IPS-NIHi11 (cell line): Measurements from ENCODE around the gene JARID2.

ENCODE experiments used
- DNase-seq: peaks from one replicate; pipeline ENCODE4 v3.0.0; 2012; ENCODE audit warnings: mixed read lengths, low spot score

Gene JARID2

GRCh38 chr6:15264902-15265761 lies 19.3 kb downstream of the JARID2 start:
- DNase-seq, result no peak

GRCh38 chr6:15265787-15266186 lies 19.9 kb downstream of the JARID2 start:
- DNase-seq, result no peak

DNA sequence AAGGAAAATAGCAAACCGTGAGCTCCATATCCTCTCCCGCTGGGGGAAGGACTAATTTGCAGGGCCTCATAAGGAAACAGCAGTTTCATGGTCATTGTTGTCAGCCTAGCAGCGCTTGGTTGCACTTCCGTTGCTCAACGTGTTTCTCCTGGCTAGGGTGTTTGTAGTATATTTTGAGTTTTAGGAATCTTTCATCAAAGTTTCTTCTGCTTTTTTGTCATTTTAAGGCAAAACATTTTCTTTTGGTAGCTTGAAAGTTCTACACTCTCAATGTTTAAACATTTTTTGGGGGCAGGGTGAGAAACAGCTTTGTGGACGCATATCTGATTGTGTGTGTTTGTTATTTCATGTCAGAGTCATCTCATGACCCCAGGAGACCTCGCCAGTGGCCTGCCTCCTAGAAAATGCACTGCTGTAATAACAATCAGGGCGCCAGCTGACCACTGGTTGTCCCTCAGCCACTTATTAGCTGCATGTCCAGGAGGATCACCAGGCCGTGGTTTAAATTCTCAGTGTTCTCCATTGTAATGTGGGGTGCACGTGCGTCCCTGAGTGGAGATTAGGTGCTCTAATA lies 20.6 kb downstream of the JARID2 start:
- no peak for DNase-seq

DNA sequence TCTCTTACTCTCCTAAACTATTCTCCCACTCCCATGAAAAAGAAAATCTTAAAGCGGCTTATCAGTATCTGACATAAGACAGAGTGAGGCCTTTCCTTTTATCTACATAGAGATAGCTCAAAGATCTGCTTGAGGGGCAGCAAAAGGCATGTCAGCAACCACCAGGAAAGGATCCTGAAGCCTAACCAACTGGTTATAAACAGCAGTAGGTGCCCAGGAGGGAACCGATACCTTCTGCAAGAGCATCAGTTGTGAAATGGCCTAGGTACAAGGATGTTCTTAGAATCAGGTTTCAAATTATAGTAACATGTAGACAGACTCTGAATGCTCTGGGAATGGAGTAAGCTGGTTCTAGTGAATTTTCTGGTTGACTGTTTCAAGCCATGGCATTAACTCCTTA lies 21.4 kb downstream of the JARID2 start:
- no peak for DNase-seq

GRCh38 chr6:15268137-15268908 lies 22.5 kb downstream of the JARID2 start:
- peak; percentile 57 for DNase-seq

GRCh38 chr6:15269011-15269410 lies 23.1 kb downstream of the JARID2 start:
- no peak for DNase-seq

DNA sequence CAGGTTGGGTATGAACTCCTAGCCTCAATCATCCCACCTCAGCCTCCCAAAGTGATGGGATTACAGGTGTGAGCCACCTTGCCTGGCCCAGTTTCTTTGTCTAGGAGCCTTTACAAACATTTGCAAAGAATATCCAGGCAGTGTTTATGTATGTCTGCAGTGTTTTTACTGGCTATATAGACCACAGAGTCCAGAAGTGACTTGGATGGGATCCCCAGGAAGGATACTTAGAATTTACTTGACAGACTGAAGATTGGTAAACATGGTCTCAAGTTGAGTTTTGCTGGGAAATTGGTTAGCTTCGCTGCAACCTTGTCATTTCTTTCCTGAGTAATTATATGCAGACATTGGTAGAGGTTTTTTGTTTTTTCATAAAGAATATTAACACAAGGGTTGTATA lies 23.8 kb downstream of the JARID2 start:
- no peak for DNase-seq

DNA sequence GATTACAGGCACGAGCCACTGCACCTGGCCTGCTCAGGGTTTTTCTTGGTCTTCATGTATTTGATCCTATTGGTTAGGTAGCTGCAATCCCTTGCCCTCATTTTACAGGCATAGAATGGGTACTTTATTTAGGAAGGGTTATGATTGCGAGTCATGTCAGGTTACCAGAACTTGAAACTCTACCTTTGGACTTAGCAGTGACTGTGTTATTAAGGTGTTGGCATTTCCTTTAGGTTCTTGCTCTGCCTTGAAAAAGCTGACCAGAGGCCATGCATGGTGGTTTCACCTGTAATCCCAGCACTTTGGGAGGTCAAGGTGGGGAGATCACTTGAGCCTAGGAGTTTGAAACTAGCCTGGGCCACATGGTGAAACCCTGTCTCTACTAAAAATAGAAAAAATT lies 24.5 kb downstream of the JARID2 start:
- no peak for DNase-seq

DNA sequence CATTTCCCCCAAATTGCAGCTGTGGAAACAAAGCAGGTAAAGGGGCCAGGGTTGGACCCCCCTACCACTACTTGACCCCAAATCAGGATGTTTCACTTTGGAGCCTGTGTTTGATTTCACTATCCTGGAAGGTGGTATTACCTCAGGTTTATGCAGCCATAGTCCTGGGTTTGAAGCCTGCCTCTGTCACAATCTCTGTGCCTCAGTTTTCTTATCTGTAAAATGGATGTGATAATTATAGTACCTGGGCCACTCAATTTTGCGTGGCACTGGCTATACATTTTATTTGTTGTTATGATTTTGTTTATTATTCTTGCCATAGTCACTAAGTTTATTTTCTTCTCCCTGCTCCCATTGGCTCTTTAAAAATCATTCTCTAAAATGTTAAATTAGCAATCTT lies 26.7 kb downstream of the JARID2 start:
- DNase-seq, result no peak

DNA sequence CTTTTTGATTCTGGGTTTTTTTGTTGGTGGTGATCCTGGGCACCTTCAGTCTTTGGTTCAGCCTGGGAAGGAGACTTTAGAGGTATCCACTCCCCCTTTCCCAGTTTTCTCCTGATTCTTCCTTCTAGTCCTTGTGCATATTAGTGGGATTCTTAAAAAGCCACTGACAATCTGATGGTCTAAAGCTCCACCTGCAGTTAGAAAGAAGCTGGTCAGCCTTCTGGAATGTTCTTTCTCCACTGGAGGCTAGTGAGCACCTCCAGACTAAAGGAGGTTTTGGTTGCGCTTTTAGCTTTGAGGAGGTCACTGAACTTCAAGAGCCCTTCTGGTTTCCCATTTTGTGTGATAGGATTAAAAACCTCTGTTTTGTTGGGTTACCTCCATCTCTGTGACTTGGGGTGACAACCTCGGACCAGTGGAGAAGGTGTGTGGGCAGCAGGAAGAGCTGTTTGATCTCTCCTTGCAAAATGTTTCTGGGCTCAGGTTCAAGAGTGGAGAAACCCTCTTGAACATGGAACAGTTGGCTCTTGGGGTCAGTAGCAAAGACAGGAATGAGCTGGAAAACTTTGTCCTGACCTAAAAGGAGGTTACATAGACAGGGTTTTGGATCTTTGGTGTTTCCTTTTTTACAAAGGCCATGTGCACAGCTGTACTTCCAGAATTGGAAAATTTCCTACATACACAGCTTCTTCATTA lies 29.0 kb downstream of the JARID2 start:
- no peak for DNase-seq

DNA sequence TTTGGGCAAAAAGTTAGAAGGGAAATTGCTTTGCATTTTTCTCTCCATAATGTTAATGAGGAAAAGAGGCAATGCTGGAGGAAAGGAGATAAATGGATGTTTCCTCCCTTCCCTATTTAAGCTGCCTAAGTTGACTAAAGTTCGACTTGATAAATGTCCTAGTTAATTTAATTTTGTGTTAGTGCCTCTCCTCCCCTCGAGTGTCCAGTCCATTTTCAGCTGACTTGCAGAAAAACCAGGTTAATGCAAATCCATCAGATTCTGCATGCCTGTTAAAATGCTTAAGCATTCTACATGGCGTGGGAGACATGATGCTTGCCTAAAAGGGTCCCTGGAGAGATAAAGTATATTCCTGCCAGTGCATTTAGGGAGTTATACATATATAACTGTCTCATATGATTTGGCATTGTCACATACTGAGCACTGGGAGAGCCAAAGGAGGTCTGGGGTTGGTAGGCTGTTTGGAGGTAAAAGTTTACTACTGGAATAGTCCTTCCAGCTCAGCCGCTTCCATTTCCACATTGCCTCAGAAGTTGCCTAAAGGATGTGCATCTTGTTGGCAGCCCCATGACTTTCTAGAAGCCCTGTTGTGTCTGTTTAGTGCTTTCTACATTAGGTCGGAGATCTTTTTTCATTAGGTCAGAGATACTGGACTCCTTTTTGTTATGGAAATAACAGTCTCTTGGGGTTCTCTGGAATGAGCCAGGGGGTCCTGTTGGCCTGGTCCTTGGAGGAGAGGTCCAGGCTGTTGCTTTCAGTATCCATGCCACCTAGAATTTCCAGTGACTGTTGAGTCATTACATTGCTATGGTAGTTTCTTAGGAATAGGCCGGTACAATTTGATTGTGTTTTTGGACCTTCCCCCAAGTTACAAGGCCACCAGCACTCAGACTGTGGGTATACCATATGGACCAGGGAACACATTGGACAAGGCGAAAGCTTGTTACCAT lies 30.4 kb downstream of the JARID2 start:
- no peak for DNase-seq

DNA sequence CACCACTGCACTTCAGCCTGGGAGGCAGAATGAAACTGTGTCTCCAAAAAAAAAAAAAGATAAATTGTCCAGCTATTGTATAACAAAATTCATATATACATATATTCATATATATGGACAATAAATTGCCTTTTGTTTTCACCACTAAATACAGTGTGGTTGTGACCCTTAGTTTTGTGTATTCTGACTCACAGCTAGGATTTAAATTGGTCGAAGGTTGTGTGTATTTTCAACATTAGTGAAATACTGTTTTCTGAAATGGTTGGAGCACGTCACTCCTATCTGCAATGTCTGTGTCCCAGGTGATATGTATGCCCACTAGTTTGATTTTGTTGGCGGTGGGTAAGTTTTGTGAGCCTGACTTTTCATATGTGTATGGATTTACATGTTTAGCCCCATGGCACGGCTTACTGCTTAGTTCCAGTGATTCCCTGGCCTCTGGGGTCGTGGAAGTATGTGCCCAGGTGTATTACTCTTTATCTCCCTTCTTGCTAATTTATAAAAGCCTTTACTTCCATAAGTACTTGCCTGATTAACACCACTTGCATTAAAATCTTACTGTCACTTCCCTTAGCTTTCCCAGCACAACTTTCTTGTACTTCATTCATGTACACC lies 33.3 kb downstream of the JARID2 start:
- no peak for DNase-seq

- no peak for DNase-seq
Measured at GRCh38 chr6:15280028-15280427, 34.2 kb downstream of the JARID2 start.

DNA sequence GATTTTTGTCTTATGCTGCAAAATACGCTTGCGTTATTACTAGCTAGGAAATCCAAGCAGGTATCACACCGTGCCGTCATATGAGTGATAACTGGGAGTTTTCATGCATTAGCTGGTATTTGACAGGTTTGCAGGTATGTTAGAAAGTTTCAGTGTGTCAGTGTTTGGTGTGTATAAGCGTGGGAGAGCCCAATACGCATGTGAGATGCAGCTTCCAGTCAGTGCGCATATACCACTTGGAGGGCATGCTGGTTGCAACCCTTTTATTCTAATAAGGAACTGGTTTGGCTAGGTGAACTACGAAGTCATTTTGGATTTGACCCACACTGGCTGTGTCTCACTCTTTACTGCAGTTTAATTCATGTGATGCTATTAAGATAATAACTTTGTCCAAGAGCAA lies 35.1 kb downstream of the JARID2 start:
- DNase-seq, result no peak

DNA sequence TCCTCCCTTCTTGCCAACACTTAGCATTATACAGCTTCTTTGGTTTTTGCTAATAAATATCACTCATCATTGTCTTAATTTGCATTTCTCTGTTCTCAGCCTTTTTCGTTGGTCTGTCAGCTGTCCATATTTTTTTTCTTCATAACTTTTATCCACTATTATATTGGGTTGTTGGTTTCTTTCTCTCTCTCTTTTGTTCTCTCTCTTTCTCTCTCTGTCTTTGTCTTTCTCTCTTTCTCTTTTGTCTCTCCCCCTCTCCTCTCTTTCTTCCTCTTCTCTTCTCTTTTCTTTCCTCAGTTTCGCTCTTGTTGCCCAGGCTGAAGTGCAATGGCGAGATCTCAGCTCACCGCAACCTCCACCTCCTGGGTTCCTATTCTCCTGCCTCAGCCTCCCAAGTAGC lies 36.5 kb downstream of the JARID2 start:
- DNase-seq, result no peak

- DNase-seq, result no peak
Measured at GRCh38 chr6:15283986-15284361, 38.1 kb downstream of the JARID2 start.

DNA sequence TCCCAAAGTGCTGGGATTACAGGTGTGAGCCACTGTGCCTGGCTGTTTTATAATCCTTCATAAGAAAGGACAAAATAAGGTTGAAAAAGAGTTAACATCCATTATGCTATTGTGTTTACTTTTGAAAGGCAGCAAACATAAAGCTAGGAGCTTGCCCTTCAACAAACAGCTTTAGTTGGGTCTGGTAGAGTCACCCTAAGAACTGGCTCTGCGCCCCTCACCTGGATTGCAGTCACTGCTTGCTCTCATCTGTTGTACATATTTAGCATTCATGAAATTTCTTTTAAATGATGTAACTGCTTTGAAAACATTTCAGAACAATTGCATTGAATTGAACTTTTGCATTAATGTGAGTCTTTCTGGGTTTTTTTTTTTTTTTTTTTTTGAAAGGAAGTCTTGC lies 38.9 kb downstream of the JARID2 start:
- no peak for DNase-seq

DNA sequence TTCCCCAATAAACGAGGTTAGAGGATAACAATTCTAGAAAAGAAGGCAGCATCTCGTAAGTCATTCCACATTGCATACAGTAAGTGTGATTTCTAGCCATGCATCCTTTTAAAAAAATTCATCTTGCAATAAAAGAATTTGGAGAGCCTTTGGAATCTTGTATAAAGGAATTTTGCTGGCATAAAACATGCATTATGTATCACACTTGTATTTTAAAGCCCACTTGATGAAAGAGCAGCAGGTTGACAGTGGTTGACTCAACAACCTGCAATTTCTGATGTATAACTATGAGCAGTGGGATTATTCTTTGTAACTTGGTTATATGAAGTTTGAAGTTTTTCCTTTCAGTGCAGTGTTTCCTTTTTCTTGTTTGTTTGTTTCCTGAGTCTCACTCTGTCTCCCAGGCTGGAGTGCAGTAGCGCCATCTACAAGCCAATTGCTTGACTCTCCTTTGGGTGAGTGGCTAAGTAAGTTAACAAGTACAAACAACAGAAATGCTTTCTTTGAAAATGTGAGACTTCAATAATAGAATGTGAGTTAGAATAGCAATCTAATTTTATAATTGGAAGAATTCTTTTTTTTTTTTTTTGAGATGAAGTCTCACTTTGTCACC lies 39.9 kb downstream of the JARID2 start:
- DNase-seq, result no peak

- DNase-seq, result no peak
Measured at GRCh38 chr6:15287670-15288375, 42.0 kb downstream of the JARID2 start.

DNA sequence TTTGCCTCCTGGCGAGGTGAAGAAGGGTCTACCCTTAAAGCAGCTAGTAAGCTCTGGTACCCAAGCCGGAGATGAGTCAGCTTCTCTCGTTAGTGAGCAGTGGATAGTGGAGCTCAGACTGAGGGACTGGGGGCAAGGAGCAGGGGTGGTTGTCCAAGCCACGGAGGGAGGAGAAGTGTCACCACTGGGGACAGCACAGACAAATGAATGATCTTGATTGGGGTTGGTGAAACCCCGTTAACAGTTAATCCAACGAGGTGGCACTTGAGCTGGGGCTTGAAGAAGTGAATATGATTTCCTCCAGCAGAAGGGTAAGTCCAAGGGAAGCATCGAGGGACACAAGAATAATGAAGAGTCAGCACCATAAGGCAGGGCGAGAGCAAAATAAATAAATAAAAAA lies 43.0 kb downstream of the JARID2 start:
- no peak for DNase-seq
